Dermis blood vessel endothelial cell (primary cell): Measurements from ENCODE around the gene PRCD. TPM values are rescaled to one million over a fixed set of nuclear protein-coding genes. Genes with fewer than 3 reads are reported as not detected.
"Not testable (repeated sequence)": the region's sequence is repeated elsewhere in the genome, so short reads cannot be mapped to it uniquely, and the experiment has no call there.

Experiments
- DNase-seq: peaks from one replicate; pipeline ENCODE4 v3.0.0; 2010
- total RNA-seq: library from RNA; depleted of rRNA; stranded (reverse); fragments of >200 nt; gene quantifications from 2 replicates; pipeline ENCODE4 v1.2.3, GENCODE V29; 2014

Gene PRCD
- total RNA-seq, 1 donor from 2014 or later, result 0.68 TPM

- peak; percentile 99 for DNase-seq
Observed at GRCh38 chr17:76557368-76558197, 17.7 kb downstream of the PRCD start.

DNA sequence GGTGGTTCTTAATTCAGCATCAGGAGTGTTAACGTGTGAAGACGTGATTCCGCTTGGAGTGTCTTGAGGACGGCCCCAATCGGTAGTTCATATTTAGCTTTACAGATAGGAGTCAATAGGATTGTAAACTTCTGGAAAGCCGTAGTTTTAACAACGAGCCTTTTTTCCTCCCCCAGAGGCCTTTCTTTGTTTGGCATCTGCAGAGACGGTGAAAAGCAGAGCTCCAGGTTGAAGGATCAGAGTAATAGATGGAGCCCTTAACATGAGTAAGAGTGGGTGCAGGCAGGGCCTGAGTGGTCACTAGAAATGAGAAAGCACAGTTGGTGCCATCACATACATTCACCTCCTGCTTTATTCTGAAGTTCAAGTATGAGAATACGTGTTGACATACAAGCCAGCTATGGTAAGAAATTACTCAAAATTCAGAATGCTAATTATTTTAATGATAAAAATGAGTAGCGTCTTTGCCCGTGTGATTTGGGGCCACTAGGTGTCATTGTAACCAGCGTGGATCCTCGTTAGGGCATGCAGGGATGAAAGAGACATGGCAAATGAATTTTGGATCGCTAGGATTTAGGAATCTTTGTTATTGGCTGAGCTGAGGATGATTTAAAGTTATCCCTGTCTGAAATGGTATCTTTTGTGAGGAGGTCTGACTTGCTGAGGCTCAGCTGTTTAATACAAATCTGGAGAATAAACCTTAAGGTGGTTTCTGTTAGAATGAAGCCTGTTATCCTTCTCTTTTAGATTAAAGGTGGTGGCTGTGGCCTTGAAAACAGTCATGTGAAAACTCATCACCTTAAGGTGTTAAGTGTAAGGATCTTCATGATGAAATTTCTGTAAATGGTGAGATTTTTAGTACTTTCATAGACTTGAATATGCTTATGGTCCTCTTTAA lies 18.6 kb downstream of the PRCD start:
- peak; percentile 70 for DNase-seq

GRCh38 chr17:76559460-76559859 lies 19.6 kb downstream of the PRCD start:
- not testable (repeated sequence) for DNase-seq

DNA sequence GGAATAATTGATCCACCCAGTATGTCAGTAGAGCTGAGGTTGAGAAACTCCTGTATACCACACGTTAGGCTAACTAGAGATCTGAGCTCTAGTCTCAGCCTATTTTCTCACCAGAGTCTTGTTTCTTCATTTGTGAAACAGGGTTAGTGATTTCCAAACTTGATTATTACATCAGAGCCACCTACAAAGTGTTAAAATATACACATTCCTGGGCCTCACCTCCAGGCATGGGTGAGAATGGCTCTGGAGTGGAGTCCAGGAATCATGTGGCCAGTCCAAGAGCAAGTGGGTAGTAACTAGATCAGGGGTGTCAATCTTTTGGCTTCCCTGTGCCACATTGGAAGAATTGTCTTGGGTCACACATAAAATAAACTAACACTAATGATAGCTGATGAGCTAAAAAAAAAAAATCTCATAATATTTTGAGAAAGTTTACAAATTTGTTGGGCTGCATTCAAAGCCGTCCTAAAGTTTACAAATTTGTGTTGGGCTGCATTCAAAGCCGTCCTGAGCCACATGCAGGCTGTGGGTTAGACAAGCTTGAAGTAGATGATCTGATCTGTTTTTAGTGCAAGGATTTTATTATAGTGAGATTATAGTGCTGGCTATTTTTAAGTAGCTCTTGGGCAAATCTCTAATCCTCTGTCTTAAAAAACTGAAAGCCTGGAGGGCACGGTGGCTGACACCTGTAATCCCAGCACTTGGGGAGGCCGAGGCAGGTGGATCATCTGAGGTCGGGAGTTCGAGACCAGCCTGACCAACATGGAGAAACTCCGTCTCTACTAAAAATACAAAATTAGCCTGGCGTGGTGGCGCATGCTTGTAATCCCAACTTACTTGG lies 20.4 kb downstream of the PRCD start:
- no peak for DNase-seq

- DNase-seq, result no peak
Observed at GRCh38 chr17:76560877-76561221, 21.0 kb downstream of the PRCD start.

DNA sequence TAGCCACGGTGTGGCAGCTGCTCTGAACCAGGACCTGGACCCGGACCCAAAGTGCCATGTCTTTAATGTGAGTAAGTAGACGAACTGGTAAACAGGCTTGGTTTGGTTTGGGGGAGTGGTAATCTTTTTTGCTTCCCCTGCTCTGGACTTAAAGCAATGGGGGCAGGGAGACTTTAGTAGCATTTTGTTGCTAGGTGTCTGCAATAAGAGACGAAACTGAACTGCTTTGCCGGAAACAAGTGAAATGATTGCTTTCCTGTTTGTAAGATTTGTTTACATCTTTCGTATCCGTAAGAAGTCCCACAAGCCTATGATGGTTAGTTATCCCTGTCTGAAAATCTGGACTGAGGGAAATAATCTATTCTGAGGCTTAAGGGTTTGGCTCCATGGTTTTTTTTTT lies 21.5 kb downstream of the PRCD start:
- peak; percentile 83 for DNase-seq

DNA sequence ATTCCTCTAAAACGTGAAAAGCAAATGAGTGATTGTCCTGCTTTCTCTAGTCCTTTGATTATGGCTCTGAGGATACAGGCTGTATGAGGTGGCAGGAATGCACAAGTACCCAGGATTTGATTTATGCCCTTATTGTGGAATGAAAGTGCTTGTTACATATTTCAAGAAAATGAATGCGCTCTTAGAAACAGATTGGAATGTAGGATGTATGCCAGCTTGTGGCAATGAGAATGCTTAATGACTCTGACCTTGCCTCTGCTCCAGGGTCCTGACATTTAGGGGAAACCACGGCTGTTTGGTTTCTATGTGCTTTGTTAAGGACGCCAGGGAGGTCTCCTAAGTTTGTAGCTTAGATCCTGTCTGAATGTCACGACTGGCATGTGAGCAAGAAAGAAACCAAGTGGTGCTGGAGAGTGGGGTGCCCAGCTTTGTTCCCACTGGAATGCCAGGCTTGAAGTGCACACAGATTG lies 22.0 kb downstream of the PRCD start:
- peak; percentile 69 for DNase-seq

- peak; percentile 54 for DNase-seq
Observed at GRCh38 chr17:76562734-76563148, 22.9 kb downstream of the PRCD start.

- DNase-seq, result not testable (repeated sequence)
Observed at GRCh38 chr17:76563359-76563758, 23.5 kb downstream of the PRCD start.

DNA sequence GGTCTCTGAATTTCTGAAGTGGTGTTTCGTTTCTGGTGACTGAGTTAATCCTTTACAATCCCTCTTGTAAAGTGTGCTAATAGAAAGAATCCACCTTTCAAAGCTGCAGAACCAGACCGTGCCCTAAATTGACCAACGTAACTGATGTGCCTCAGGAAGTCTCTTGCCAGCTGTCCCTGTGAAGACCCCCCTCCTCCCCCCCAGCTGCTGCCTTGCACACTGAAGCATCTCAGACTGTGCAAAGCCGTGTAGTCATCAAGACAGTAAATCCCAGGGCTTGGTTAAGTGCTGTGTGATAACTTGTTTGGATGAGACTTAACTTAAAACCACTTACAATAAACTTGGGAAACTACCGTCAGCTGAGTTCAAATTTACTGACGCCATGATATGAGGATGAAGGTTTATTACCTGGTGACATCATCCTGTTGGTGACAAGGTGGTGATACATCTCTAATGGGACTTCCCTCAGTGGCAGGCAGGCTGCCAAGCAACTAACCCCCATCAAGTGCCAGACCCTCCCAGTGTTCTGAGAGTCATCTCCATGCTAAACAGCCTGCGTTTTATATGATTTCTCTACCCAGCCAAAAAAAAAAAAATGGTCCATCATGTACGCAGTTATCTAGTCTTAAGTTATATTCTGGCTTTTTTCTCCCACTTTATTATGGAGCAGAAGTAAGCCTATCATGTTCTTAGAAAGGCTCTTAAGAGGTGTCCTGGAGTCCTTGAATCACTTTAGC lies 25.3 kb downstream of the PRCD start:
- DNase-seq, result not testable (repeated sequence)

DNA sequence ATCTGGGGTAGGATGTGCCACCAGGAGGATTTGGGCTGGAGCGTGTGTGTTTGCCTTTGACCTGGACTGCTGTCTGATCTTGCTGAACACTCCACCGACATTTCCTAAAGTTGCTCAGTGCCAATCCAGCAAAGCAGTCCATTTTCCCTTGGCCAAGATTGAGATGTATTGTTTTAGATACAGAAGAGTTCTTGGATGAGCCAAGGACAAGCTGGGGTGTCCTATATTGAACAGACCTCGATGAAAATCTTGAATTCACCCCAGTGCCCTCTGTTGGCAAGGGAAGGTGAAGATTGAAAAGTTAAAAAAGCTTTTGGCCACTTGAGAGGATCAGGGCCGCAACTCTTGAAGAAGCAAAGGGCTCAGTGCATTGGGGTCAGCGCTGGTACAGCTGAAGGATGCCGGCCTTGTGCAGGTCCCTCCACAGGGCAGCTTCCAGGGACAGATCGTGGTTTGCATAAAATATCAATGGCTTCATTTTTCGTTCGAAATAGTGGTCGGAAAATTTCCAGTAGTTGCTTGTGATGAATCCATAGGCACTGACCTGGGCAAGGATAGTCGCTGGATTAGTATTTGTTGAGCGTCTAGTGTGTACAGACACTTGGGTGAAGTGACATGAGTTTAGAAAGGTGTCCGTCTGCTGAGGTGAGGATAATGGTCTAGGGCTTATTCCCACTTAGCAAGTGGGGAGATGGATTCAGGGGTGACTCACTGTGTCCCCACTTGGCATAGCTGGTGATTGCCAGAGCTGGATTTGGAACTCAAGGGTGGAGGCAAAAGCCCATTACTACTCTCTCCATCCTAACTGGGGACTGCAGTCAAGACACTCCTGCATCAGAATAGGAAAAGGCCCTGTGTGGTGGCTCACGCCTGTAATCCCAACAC lies 26.1 kb downstream of the PRCD start:
- no peak for DNase-seq

- DNase-seq, result no peak
Observed at GRCh38 chr17:76566613-76566943, 26.7 kb downstream of the PRCD start.

DNA sequence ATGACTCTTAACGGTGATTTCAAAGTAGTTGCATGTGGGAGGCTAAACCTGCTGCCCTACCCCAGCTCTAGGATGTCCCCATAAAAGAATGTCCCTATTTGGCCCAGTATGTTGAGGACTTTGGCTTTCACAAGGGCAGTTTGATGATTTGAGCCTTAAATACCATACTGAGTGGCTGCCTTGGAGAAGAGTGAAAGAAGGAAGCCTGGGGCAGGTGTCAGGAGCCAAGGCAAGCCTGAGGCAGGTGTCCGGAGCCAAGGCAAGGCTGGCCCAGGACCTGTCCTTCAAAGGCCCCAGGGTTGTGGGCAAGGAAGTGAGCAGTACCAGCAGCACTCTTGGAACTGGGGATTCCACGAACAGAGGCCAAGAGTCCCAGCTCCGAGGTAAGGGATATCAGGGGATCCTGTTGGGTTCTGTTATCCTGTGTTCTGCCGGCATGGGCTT lies 27.2 kb downstream of the PRCD start:
- no peak for DNase-seq

- DNase-seq, result no peak
Observed at GRCh38 chr17:76567634-76568432, 28.0 kb downstream of the PRCD start.

GRCh38 chr17:76568811-76569221 lies 29.0 kb downstream of the PRCD start:
- no peak for DNase-seq

DNA sequence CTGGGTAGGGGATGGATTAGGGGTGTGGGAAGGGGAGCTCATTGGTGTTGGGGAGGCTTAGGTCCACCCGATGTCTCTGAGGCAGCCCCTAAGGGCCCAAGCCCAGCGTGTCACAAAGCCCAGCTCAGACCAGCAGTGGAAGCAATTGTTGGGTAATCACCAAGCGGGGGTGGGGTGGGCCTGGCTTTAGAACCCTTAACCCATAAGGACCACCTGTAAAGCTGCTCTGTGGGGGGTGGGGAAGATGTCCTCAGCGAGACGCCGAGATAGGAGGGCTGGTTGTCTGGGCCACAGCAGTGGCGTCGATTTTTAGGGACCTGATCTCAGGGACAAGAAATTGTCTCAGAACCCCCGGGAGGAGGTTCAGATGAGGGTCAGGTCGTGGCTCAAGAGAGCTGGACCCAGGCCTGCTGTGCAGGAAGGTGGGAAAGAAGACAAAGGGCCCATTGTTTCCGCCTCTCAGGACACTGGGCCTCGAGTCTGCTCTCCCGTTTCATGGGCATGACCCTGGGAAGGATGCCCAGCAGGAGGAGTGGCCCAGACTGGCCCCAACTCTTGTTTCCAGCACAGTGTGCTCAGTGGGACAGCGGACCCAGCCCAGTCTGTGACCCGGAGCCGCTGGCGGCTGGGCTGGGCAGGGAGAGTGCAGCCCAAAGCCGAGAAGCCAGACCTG lies 29.9 kb downstream of the PRCD start:
- no peak for DNase-seq

DNA sequence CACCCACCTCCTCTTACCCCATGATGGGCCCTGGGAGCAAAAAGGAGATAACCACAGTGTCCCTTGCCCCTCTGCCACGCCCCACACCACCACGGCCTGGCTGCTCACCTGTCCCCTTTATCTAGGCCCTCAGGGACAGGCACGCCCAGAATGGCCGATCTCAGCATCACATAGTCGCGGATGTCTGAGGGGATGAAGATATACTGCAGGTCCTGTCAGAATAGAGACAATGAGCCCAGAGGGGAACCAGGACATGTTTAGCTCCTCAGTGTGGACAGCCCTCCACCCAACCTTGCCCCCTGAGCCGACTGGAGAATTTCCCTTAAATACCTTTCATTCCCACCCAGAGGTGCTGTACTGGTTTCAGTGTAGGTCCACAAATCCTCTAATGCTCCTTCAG lies 30.6 kb downstream of the PRCD start:
- no peak for DNase-seq

GRCh38 chr17:76570877-76571471 lies 31.1 kb downstream of the PRCD start:
- DNase-seq, result no peak
